Epithelial cell of esophagus (primary cell): ENCODE measurements around the gene CIB2.

Source experiments
- DNase-seq: peaks from one replicate; pipeline ENCODE4 v3.0.0; 2010; ENCODE audit warnings: low read depth
- H3K4me3 ChIP-seq: 2 replicates; pipeline ENCODE4 v1.5.1; 2011; ENCODE audit warnings: mild to moderate bottlenecking, low read length, control low read depth
- CTCF ChIP-seq: IDR thresholded peaks from 2 replicates; pipeline ENCODE4 v1.5.1; 2011; ENCODE audit warnings: low read depth, mild to moderate bottlenecking, low read length, control low read depth, inconsistent platforms; ENCODE audit not compliant: insufficient read depth; ENCODE audit errors: missing control alignments

CIB2 gene

GRCh38 chr15:78072080-78072892 is 59.0 kb downstream of the CIB2 start:
- no peak overlapping the region for H3K4me3 ChIP-seq
- TF ChIP-seq CTCF, result no peak

GRCh38 chr15:78071383-78071782 is 59.9 kb downstream of the CIB2 start:
- no peak overlapping the region for H3K4me3 ChIP-seq
- TF ChIP-seq CTCF, result no peak
- DNase-seq, result no peak

More at GRCh38 chr15:78072080-78072892, 59.0 kb downstream of the CIB2 start:
- DNase-seq, result peak; percentile 45

DNA sequence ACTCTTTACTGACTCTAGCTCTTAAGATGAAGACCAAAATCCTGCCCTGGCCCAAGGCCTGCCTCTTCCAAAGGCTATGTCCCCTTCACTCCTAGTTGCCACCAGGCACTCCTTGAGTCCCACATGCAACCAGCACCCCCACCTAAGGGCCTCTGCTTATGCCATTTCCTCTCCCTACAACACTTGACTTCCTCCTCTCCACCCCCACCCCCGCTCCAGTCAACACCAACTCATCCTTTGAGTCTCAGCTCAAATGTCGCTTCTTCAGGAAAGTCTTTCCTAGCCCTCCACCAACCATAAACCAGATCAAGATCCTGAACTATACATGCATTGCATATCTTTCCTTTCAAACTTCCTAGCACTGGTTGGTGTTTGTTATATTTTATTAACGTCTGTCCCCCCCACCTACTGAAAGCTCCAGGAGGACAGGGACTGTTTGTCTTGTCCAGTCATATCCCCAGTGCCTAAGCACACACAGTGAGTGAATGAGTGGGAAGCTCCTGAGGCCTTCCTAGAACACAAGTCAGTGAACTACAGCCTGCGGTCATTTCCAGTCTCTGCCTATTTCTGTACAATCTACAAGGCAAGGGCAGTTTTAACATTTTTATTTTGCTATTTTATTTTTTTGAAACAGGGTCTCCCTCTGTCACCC is 61.1 kb downstream of the CIB2 start:
- no peak for TF ChIP-seq CTCF
- DNase-seq, result peak; percentile 23
- H3K4me3 ChIP-seq, result no peak overlapping the region

GRCh38 chr15:78069462-78070029 is 61.7 kb downstream of the CIB2 start:
- no peak for DNase-seq
- TF ChIP-seq CTCF, result no peak
- H3K4me3 ChIP-seq, result no peak overlapping the region

GRCh38 chr15:78069052-78069414 is 62.2 kb downstream of the CIB2 start:
- TF ChIP-seq CTCF, result no peak
- no peak overlapping the region for H3K4me3 ChIP-seq
- DNase-seq, result no peak

- H3K4me3 ChIP-seq, result no peak overlapping the region
- no peak for DNase-seq
- no peak for TF ChIP-seq CTCF
These were observed 63.7 kb downstream of the CIB2 start for GRCh38 chr15:78067328-78068228.
